Thymus (tissue), 11 donors: ENCODE results near the gene NHSL2. TPM values are rescaled to one million over a fixed set of nuclear protein-coding genes. Genes with fewer than 3 reads are reported as not detected.

Experiments
- DNase-seq, 9 donors: peaks; one replicate each; pipeline ENCODE4 v3.0.0-alpha.2; 2013; ENCODE audit warnings: low spot score in 9 of 9, low read depth in 6 of 9, missing footprints in 1 of 9
- H3K27ac ChIP-seq, 2 donors: one replicate each; pipeline ENCODE4 v1.5.1; 2013; ENCODE audit warnings: control low read depth in 1 of 2, low read depth in 1 of 2, low read length in 1 of 2, mild to moderate bottlenecking in 1 of 2, moderate library complexity in 1 of 2
- H3K27me3 ChIP-seq, 2 donors: one replicate each; pipeline ENCODE4 v1.5.1; 2013; ENCODE audit warnings: low read length in 1 of 2; ENCODE audit not compliant: control insufficient read depth in 2 of 2, insufficient read depth in 1 of 2
- H3K36me3 ChIP-seq, 2 donors: one replicate each; pipeline ENCODE4 v1.5.1; 2013; ENCODE audit warnings: low read length in 1 of 2, mild to moderate bottlenecking in 1 of 2, moderate library complexity in 1 of 2; ENCODE audit not compliant: control insufficient read depth in 2 of 2, insufficient read depth in 2 of 2
- H3K4me1 ChIP-seq, 2 donors: one replicate each; pipeline ENCODE4 v1.5.1; 2013; ENCODE audit warnings: low read length in 2 of 2; ENCODE audit not compliant: control insufficient read depth in 2 of 2, insufficient read depth in 2 of 2
- H3K4me3 ChIP-seq, 2 donors: one replicate each; pipeline ENCODE4 v1.5.1; 2013; ENCODE audit warnings: low read length in 2 of 2, control low read depth in 1 of 2, mild to moderate bottlenecking in 1 of 2
- H3K9me3 ChIP-seq, 2 donors: one replicate each; pipeline ENCODE4 v1.5.1; 2013; ENCODE audit warnings: low read length in 1 of 2, mild to moderate bottlenecking in 1 of 2; ENCODE audit not compliant: control insufficient read depth in 2 of 2, insufficient read depth in 1 of 2
- WGBS: extraction: QIAGEN DNeasy Blood & Tissue Kit; methylation state at CpG from one replicate; pipeline ENCODE4 v1.1.7; 2013; 5-methylcytosine and 5-hydroxymethylcytosine counted together
- polyA plus RNA-seq: library from polyadenylated mRNA; stranded (reverse); fragments of 200-250 nt; gene quantifications from one replicate; pipeline ENCODE4 v1.2.3, GENCODE V29; 2013
- total RNA-seq: library from RNA; stranded (reverse); fragments of 120-200 nt; gene quantifications from one replicate; pipeline ENCODE4 v1.2.4, GENCODE V29; 2013
- donor health status: healthy.

The NHSL2 gene
- total and polyA plus RNA-seq, 2 donors = 0.80 TPM

DNA sequence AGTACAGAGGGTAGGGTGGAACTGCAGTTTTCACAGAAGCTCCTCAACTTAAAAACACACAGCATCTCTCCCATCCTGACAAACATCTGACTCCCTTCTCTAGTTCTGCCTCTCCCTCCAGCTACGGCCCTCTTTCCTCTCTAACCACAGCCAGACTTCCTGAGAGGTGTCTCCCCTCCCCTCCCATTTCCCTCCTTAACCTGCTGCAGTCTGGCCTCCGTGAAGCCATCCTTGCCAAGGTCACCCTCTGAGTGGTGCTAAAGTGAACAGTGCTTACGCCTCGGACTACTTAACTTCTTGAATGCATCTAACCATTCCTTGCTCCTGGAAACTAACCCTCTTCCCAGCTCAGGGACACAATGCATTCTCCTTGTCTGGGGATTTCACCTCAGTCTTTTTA lies 167.8 kb downstream of the NHSL2 start:
- 24% methylated on average over 4 of the region's 4 CpGs for WGBS
- no peaks in the 10 kb centered on the region for H3K4me1 ChIP-seq
- H3K4me3 ChIP-seq = no peak overlapping the region
- peaks cover 0 to 4% of the 10 kb centered on the region in 2 donors for H3K27me3 ChIP-seq
- H3K36me3 ChIP-seq = no peaks in the 10 kb centered on the region
- no peaks in the 10 kb centered on the region for H3K9me3 ChIP-seq
- no peak overlapping the region for H3K27ac ChIP-seq
- no peak for DNase-seq

DNA sequence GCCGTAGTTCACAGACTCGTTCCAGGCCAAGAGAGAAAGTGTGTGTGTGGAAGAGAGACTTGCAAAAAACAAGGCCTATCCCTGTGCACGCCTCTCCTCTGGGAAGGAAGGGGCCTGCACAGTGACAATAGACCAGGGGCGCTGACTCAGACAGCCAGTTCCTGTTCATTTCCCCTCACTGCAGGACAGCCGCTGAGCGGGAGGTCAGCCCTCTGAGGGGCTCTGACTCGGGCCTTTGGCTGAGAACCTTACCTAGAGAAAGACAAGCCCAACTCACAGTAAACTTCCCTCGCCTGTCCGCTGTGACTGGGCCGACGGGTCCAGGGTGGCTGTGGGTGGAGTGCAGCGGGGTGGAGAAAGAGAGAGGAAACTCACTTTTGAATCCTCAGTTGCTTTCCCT lies 169.0 kb downstream of the NHSL2 start:
- Histone ChIP-seq H3K4me1 (no peaks in the 10 kb centered on the region), H3K27me3 (peaks cover 0 to 4% of the 10 kb centered on the region in 2 donors), H3K36me3 (no peaks in the 10 kb centered on the region), H3K27ac (no peak overlapping the region), H3K4me3 (no peak overlapping the region), H3K9me3 (no peaks in the 10 kb centered on the region)
- WGBS = 81% methylated on average over 12 of the region's 12 CpGs
- DNase-seq = no peak

DNA sequence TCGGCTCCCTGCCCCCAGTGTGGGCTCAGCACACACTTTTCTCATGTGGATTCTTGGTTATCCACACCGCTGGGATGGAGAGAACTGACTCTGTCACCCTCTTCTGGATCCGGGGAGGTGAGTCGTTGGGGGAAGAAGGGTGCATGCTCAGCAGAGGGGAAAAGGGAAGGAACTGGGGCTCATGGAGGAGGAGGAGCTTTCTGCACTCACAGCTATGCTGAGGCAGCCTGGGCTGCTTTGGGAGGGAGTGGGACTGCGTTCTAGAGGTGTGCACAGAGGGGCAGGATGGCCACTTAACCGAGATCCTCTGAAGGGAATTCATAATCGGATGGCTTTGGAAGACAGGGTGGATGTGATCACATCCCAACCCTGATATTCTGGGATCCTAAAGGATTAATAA lies 169.5 kb downstream of the NHSL2 start:
- Histone ChIP-seq H3K4me3 (no peak overlapping the region), H3K9me3 (no peaks in the 10 kb centered on the region), H3K27ac (no peak overlapping the region), H3K27me3 (peaks cover 0 to 4% of the 10 kb centered on the region in 2 donors), H3K36me3 (no peaks in the 10 kb centered on the region), H3K4me1 (no peaks in the 10 kb centered on the region)
- WGBS = 36% methylated on average over 7 of the region's 7 CpGs
- no peak for DNase-seq

DNA sequence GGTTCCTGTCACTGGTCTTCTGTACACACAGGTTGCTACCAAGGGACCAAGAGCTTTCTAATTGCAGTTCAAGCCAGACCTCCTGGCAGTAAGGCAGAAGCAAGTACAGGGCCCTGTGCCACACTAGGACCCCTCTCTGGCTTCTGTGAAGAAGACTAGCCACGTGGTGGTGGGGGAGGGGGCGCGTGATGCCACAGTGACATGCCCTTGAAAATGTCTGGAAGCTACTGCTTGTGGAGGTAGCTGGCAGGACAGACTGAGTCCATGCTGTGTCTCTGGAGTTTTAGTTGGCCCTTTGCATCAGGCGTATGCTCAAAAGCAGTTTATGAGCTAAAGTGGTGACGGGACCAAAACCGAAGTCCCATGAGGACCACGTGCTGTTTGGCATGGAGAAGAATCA lies 170.2 kb downstream of the NHSL2 start:
- H3K27ac ChIP-seq = no peak overlapping the region
- H3K36me3 ChIP-seq = no peaks in the 10 kb centered on the region
- 86% methylated on average over 7 of the region's 7 CpGs for WGBS
- no peak for DNase-seq
- H3K4me1 ChIP-seq = no peaks in the 10 kb centered on the region
- H3K9me3 ChIP-seq = no peaks in the 10 kb centered on the region
- H3K27me3 ChIP-seq = peaks cover 0 to 4% of the 10 kb centered on the region in 2 donors
- H3K4me3 ChIP-seq = no peak overlapping the region

DNA sequence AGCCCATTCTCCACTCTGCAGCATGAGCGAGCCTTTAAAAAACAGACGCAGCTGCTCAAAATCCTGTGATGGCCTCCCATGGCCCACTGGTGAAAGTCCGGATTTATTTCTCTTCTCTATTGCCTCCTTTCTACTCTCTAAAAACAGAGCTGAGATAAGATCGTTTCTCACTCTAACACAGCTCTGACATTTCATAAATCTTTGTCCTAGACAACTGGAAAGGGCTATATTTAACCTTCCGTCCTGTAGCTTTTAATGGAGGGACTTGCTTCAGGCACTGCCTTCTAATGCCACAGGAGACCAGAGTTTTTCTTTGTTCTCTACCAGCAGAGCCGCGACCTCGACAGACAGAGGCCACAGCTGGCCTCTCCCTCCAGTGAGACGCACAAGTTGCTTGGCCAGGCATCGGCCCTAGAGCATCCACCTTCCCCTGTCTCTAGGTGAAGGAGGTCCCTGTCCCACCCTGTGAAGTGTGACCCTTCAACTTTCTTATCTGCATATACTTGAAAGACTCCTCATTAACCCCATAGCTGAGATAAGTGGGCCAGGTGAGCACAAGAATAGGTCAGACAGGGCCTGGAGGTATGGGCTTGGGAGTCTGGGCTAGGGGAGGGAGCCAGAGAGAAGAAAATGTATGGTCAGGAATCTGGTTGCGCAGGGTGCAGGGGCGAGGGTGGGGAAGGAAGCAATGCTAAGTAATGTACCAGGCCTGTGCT lies 171.1 kb downstream of the NHSL2 start:
- H3K27me3 ChIP-seq = peaks cover 0 to 4% of the 10 kb centered on the region in 2 donors
- H3K36me3 ChIP-seq = no peaks in the 10 kb centered on the region
- no peak for DNase-seq
- no peak overlapping the region for H3K4me3 ChIP-seq
- no peaks in the 10 kb centered on the region for H3K9me3 ChIP-seq
- 85% methylated on average over 12 of the region's 12 CpGs for WGBS
- H3K4me1 ChIP-seq = no peaks in the 10 kb centered on the region
- H3K27ac ChIP-seq = no peak overlapping the region

DNA sequence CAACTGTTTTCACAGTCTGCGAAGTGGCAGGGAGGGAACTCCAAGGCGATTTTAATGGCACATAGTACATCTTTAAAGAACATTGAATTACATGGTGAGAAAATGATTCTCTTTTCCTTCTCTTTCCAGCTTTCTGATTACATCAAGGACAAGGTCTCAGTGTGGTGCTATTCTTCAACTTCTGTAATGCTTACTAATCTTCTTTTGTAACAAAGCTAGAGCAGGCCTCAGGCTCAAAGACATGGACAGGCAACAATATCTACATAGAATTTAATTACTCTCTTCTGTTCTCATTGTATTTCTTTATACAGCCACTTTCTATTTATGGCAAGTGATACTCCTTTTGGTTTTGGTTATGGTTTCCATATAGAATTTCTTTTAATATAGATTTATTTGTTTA lies 172.6 kb downstream of the NHSL2 start:
- peaks cover 0 to 4% of the 10 kb centered on the region in 2 donors for H3K27me3 ChIP-seq
- H3K9me3 ChIP-seq = no peaks in the 10 kb centered on the region
- H3K4me1 ChIP-seq = no peaks in the 10 kb centered on the region
- H3K4me3 ChIP-seq = no peak overlapping the region
- H3K36me3 ChIP-seq = no peaks in the 10 kb centered on the region
- 100% methylated on average over 2 of the region's 2 CpGs for WGBS
- no peak overlapping the region for H3K27ac ChIP-seq
- no peak for DNase-seq

DNA sequence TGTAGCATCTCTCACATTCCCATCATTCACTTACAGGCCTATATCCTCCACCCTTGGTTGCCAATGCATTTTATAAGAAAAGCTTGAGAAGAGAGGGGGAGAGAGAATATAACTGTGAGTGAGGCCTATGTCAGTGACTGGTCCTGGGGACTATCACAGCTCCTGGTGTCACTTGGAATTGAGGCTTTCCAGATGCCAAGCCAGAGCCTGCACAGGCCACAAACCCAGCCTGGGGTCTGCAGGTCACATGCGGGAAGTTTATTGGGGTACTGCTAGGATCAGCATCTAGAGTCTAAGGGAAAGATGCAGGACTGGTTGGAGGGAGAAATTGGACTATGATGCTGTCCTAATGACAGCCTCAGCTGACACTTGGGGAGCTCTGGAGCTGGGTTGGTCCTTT lies 173.5 kb downstream of the NHSL2 start:
- WGBS = 97% methylated on average over 1 of the region's 1 CpG
- Histone ChIP-seq H3K9me3 (no peaks in the 10 kb centered on the region), H3K36me3 (no peaks in the 10 kb centered on the region), H3K4me3 (no peak overlapping the region), H3K27ac (no peak overlapping the region), H3K27me3 (peaks cover 0 to 4% of the 10 kb centered on the region in 2 donors), H3K4me1 (no peaks in the 10 kb centered on the region)
- no peak for DNase-seq

DNA sequence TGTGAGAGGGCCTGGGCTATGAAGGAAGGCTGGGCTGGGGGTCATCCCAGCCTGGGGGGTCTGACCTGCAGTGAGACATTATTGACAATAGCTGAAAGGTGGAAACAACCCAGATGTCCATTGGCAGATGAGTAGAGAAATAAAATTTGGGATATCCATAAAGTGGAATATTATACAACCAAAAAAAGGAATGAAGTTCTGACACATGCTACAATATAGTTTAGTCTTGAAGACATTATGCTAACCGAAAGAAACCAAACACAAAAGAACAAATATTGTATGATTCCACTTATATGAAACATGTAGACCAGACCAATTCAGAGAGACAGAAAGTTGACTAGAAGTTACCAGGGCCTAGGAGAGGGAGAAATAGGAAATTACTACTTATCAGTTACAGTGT lies 176.3 kb downstream of the NHSL2 start:
- Histone ChIP-seq H3K4me3 (no peak overlapping the region), H3K27me3 (peaks cover 0 to 2% of the 10 kb centered on the region in 2 donors), H3K36me3 (no peaks in the 10 kb centered on the region), H3K27ac (no peak overlapping the region), H3K9me3 (no peaks in the 10 kb centered on the region), H3K4me1 (no peaks in the 10 kb centered on the region)
- DNase-seq = no peak
- 100% methylated on average over 1 of the region's 1 CpG for WGBS

DNA sequence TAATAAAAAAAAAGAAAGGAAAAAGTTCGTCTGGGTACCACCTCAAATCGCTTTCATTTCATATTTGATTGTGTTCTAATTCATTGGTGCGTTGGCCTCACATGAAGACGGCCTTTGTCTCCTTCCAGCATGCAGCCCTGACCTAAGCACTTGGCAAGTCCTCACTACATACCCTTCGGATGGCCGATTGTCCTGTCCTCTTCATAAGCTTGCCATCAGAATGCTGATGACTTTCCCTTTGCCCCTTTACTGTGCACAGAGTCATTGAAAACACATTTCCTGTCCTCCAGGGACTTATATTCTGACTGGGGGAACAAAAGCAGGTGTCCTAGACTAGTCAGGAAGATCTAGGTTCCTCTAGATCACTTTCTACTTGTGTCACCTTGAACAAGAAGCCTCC lies 178.1 kb downstream of the NHSL2 start:
- WGBS = 98% methylated on average over 6 of the region's 6 CpGs
- Histone ChIP-seq H3K4me1 (no peaks in the 10 kb centered on the region), H3K36me3 (no peaks in the 10 kb centered on the region), H3K4me3 (no peak overlapping the region), H3K27me3 (peaks cover 0 to 2% of the 10 kb centered on the region in 2 donors), H3K9me3 (no peaks in the 10 kb centered on the region), H3K27ac (no peak overlapping the region)
- DNase-seq = no peak
